ENCODE results near the gene CASP7.

DNA sequence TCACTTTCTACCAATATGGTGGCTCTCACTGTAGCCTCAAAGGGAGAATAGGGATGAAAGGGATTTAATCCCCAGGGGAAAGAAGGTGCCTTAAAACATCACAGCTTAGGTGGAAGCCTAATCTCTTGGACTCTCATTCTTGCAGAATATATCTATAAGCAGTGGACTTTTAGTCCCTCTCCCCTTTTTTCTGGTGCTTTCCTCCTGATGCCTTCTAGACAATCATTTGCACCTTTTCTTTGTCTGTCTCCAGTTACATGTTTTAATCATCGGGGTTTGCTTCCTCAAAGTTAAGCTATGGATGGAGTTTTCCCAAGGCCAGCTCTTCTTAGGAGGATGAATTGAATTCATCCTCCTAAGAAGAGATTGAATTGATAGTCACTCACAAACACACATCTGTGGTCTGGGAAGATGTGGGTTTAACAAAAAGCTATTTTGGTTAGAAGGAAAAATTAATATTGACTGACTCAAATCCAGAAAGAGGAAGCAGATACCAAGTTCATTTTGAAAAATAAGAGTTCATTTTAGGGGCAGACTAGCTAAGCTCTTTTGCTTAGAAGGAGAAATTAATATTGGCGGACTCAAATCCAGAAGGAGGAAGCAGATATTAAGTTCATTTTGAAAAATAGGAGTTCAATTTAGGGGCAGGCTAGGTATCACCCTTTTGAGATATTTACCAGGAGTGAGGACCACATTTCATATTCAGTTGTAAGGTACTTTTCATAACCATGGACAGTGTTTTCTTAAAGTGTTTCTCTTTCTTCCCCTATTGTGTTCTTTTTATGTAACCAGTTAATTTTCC is 36.6 kb downstream of the CASP7 start:
- TF ChIP-seq, protein P1, sequence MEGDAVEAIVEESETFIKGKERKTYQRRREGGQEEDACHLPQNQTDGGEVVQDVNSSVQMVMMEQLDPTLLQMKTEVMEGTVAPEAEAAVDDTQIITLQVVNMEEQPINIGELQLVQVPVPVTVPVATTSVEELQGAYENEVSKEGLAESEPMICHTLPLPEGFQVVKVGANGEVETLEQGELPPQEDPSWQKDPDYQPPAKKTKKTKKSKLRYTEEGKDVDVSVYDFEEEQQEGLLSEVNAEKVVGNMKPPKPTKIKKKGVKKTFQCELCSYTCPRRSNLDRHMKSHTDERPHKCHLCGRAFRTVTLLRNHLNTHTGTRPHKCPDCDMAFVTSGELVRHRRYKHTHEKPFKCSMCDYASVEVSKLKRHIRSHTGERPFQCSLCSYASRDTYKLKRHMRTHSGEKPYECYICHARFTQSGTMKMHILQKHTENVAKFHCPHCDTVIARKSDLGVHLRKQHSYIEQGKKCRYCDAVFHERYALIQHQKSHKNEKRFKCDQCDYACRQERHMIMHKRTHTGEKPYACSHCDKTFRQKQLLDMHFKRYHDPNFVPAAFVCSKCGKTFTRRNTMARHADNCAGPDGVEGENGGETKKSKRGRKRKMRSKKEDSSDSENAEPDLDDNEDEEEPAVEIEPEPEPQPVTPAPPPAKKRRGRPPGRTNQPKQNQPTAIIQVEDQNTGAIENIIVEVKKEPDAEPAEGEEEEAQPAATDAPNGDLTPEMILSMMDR (IDR thresholded peaks at IDR 0.05) = no peak
- TF ChIP-seq POLR2AphosphoS5 (IDR thresholded peaks at IDR 0.05) = no peak
